PFSK-1 (cell line): ENCODE measurements around the gene SLC25A25.

Experiments
- POLR2AphosphoS5 ChIP-seq: IDR thresholded peaks from 2 replicates; pipeline ENCODE4 v1.6.1; 2012; ENCODE audit warnings: low read depth, mild to moderate bottlenecking, control low read depth, low read length, moderate library complexity
- TAF1 ChIP-seq: IDR thresholded peaks from 2 replicates; pipeline ENCODE4 v1.6.1; 2012; ENCODE audit warnings: low read length, control low read depth, borderline replicate concordance; ENCODE audit not compliant: insufficient read depth

DNA sequence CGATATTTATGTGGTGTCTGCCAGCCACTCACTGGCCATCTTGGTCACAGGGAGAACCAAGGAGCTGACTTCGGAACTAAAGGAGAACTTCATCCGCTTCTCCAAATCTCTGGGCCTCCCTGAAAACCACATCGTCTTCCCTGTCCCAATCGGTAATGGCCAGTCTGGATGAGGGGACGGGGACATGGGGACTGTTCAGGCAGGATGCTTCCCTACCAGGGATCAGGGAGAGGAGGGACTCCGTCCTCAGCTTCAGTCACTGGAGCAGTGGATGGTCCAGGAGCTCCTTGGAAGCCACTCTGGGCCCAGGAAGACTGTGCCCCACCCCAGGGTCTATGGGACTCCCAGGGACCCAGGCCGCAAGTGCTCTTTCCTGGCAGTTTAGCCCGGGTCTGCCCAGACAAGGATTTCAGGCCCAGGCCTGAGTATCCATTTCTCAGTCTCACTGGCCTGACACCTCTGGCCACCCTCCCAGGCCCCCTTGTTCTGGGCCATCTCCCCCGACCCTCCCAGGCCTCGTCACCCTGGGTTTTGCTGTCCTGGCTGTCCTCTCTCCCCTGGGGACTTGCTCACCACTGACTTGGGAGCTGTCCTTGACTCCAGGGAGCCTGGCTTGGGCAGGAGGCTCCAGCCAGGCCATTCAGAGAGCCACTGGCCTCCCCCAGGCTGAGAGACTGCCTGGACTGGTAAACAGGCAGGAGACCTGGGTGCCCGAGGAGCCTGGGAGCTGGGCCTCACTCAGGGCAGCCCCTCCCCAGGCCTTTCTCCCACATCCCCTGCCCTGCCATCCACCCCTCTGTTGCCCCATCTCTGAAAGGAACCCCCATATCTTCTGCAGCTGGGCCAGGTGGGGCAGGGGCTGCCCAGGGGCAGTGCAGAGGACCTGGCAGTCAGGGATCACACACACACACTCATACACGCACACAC is 84.4 kb downstream of the SLC25A25 start:
- TF ChIP-seq TAF1 (no peak), POLR2AphosphoS5 (no peak)
